Measurements from ENCODE around the gene CCDC60.

Gene CCDC60

GRCh38 chr12:119319638-119320037, 14.9 kb upstream of the CCDC60 start:
- ChIA-PET POLR2A (no interaction called here), CTCF (no interaction called here)
- H3K4me3 ChIP-seq (ENCODE audit: control insufficient read depth in 1 of 7, extremely low read depth in 1 of 7, insufficient read depth in 4 of 7, low read depth in 2 of 7, low read length in 6 of 7), result no peak overlapping the region
- peaks cover 0 to 6% (median 4%) of the 10 kb centered on the region in 5 experiments for H3K27me3 ChIP-seq (replicated peaks in 2 of 5; ENCODE audit: control insufficient read depth in 4 of 5, insufficient read depth in 5 of 5, low read length in 4 of 5)
- no peaks in the 10 kb centered on the region for H3K4me1 ChIP-seq (ENCODE audit: control extremely low read depth in 1 of 4, control insufficient read depth in 4 of 4, insufficient read depth in 4 of 4, low read length in 3 of 4)
- no peaks in the 10 kb centered on the region for H3K9me3 ChIP-seq (ENCODE audit: control extremely low read depth in 1 of 5, control insufficient read depth in 4 of 5, insufficient read depth in 2 of 5, low read depth in 1 of 5, low read length in 4 of 5)
- no peak for DNase-seq
- H3K36me3 ChIP-seq (ENCODE audit: control insufficient read depth in 4 of 4, insufficient read depth in 4 of 4, low read length in 3 of 4), result no peaks in the 10 kb centered on the region
- H3K27ac ChIP-seq (ENCODE audit: insufficient read depth in 1 of 2, low read depth in 1 of 2, low read length in 2 of 2, poor library complexity in 1 of 2, severe bottlenecking in 2 of 2), result no peak overlapping the region
- 63% methylated on average over 2 of the region's 2 CpGs for WGBS (ENCODE audit: insufficient coverage)

DNA sequence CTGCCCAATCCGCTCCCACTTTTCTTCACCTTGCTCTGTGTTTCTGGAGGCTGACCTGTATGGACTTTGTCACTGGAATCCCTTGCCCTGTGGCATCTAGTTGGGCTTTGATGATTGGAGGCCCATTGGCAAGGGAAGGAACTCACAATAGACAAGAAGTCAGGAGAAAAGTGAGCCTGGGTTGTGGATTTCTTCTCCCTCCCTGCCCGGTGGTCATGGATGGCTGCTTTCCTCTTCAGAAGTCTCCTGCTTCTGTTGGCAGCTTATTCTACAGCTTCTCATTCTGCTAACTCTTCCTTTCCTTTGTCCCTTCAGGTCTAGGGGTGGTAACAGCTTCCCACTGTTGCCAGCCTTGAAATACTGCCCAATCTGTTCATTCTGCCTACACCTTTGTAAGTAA, 13.9 kb upstream of the CCDC60 start:
- H3K27ac ChIP-seq (ENCODE audit: insufficient read depth in 1 of 2, low read depth in 1 of 2, low read length in 2 of 2, poor library complexity in 1 of 2, severe bottlenecking in 2 of 2), result no peak overlapping the region
- no peaks in the 10 kb centered on the region for H3K9me3 ChIP-seq (ENCODE audit: control extremely low read depth in 1 of 5, control insufficient read depth in 4 of 5, insufficient read depth in 2 of 5, low read depth in 1 of 5, low read length in 4 of 5)
- no peaks in the 10 kb centered on the region for H3K4me1 ChIP-seq (ENCODE audit: control extremely low read depth in 1 of 4, control insufficient read depth in 4 of 4, insufficient read depth in 4 of 4, low read length in 3 of 4)
- ChIA-PET POLR2A (no interaction called here), CTCF (no interaction called here)
- no peak overlapping the region for H3K4me3 ChIP-seq (ENCODE audit: control insufficient read depth in 1 of 7, extremely low read depth in 1 of 7, insufficient read depth in 4 of 7, low read depth in 2 of 7, low read length in 6 of 7)
- 57% methylated on average over 1 of the region's 2 CpGs for WGBS (ENCODE audit: insufficient coverage)
- H3K36me3 ChIP-seq (ENCODE audit: control insufficient read depth in 4 of 4, insufficient read depth in 4 of 4, low read length in 3 of 4), result no peaks in the 10 kb centered on the region
- H3K27me3 ChIP-seq (replicated peaks in 2 of 5; ENCODE audit: control insufficient read depth in 4 of 5, insufficient read depth in 5 of 5, low read length in 4 of 5), result peaks cover 0 to 6% (median 4%) of the 10 kb centered on the region in 5 experiments
- DNase-seq, result no peak

DNA sequence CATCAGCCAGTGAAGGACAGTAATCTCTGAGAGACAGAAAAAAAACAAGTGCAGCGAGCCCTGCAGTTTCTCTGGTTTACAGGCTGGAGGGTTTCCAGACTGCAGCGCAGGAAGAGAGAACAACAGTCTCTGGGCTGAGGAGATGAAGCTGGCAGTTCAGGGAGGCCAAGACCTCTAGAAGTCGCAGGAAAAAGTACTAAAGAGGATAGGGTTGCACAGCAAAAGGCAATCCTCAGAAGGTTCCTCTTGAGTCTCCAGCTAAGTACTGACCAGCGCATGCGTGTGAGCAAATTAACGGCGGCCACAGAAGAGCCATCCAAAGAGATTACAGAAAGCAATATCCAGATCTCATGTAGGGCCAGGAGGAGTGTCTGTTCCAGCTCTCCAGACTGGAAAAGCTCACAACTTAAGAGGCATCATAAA, 12.2 kb upstream of the CCDC60 start:
- Histone ChIP-seq H3K4me3 (ENCODE audit: control insufficient read depth in 1 of 7, extremely low read depth in 1 of 7, insufficient read depth in 4 of 7, low read depth in 2 of 7, low read length in 6 of 7) (no peak overlapping the region), H3K27me3 (replicated peaks in 2 of 5; ENCODE audit: control insufficient read depth in 4 of 5, insufficient read depth in 5 of 5, low read length in 4 of 5) (peaks cover 0 to 6% (median 4%) of the 10 kb centered on the region in 5 experiments), H3K9me3 (ENCODE audit: control extremely low read depth in 1 of 5, control insufficient read depth in 4 of 5, insufficient read depth in 2 of 5, low read depth in 1 of 5, low read length in 4 of 5) (no peaks in the 10 kb centered on the region), H3K27ac (ENCODE audit: insufficient read depth in 1 of 2, low read depth in 1 of 2, low read length in 2 of 2, poor library complexity in 1 of 2, severe bottlenecking in 2 of 2) (no peak overlapping the region), H3K36me3 (ENCODE audit: control insufficient read depth in 4 of 4, insufficient read depth in 4 of 4, low read length in 3 of 4) (no peaks in the 10 kb centered on the region), H3K4me1 (ENCODE audit: control extremely low read depth in 1 of 4, control insufficient read depth in 4 of 4, insufficient read depth in 4 of 4, low read length in 3 of 4) (no peaks in the 10 kb centered on the region)
- ChIA-PET CTCF (interaction anchor here (0.6 kb wide), 1 partner anchor 23 kb away, joined by 3 read pairs; no protein-coding TSS in a partner anchor), POLR2A (no interaction called here)
- 89% methylated on average over 5 of the region's 7 CpGs for WGBS (ENCODE audit: insufficient coverage)
- DNase-seq, result no peak

GRCh38 chr12:119325813-119326212, 8.7 kb upstream of the CCDC60 start:
- Histone ChIP-seq H3K36me3 (ENCODE audit: control insufficient read depth in 4 of 4, insufficient read depth in 4 of 4, low read length in 3 of 4) (no peaks in the 10 kb centered on the region), H3K4me1 (ENCODE audit: control extremely low read depth in 1 of 4, control insufficient read depth in 4 of 4, insufficient read depth in 4 of 4, low read length in 3 of 4) (no peaks in the 10 kb centered on the region), H3K27me3 (replicated peaks in 2 of 5; ENCODE audit: control insufficient read depth in 4 of 5, insufficient read depth in 5 of 5, low read length in 4 of 5) (peaks cover 0 to 2% (median 0%) of the 10 kb centered on the region in 5 experiments), H3K9me3 (ENCODE audit: control extremely low read depth in 1 of 5, control insufficient read depth in 4 of 5, insufficient read depth in 2 of 5, low read depth in 1 of 5, low read length in 4 of 5) (no peaks in the 10 kb centered on the region), H3K27ac (ENCODE audit: insufficient read depth in 1 of 2, low read depth in 1 of 2, low read length in 2 of 2, poor library complexity in 1 of 2, severe bottlenecking in 2 of 2) (no peak overlapping the region), H3K4me3 (ENCODE audit: control insufficient read depth in 1 of 7, extremely low read depth in 1 of 7, insufficient read depth in 4 of 7, low read depth in 2 of 7, low read length in 6 of 7) (no peak overlapping the region)
- ChIA-PET POLR2A (interaction anchor here (0.5 kb wide), 1 partner anchor 10 kb away, joined by 6 read pairs; no protein-coding TSS in a partner anchor), CTCF (no interaction called here)
- WGBS (ENCODE audit: insufficient coverage), result 100% methylated on average over 1 of the region's 1 CpG
- no peak for DNase-seq

GRCh38 chr12:119326341-119326740, 8.2 kb upstream of the CCDC60 start:
- Histone ChIP-seq H3K9me3 (ENCODE audit: control extremely low read depth in 1 of 5, control insufficient read depth in 4 of 5, insufficient read depth in 2 of 5, low read depth in 1 of 5, low read length in 4 of 5) (no peaks in the 10 kb centered on the region), H3K36me3 (ENCODE audit: control insufficient read depth in 4 of 4, insufficient read depth in 4 of 4, low read length in 3 of 4) (no peaks in the 10 kb centered on the region), H3K27ac (ENCODE audit: insufficient read depth in 1 of 2, low read depth in 1 of 2, low read length in 2 of 2, poor library complexity in 1 of 2, severe bottlenecking in 2 of 2) (no peak overlapping the region), H3K27me3 (replicated peaks in 2 of 5; ENCODE audit: control insufficient read depth in 4 of 5, insufficient read depth in 5 of 5, low read length in 4 of 5) (peaks cover 0 to 2% (median 0%) of the 10 kb centered on the region in 5 experiments), H3K4me3 (ENCODE audit: control insufficient read depth in 1 of 7, extremely low read depth in 1 of 7, insufficient read depth in 4 of 7, low read depth in 2 of 7, low read length in 6 of 7) (no peak overlapping the region), H3K4me1 (ENCODE audit: control extremely low read depth in 1 of 4, control insufficient read depth in 4 of 4, insufficient read depth in 4 of 4, low read length in 3 of 4) (no peaks in the 10 kb centered on the region)
- CTCF ChIA-PET, result no interaction called here
- DNase-seq, result no peak
- POLR2A ChIA-PET, result no interaction called here

DNA sequence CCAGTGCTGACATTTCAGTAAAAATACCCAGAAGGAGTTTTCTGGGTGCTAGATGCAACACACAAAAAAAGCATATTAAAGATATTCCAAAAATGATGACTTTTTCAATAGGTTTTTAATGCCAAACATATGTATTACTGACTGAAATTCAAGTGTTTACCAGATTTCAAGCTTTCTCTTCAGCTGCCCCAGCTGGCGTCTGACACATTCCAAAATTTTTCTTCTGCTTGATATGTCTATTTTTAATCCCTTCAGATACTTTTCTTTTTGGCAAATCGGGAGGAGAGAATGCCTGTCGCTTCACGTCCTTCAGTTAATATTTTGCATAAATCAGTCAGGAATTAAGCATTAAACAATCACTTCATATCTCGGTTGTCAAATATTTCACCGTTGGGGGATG, 7.1 kb upstream of the CCDC60 start:
- ChIA-PET CTCF (no interaction called here), POLR2A (no interaction called here)
- Histone ChIP-seq H3K36me3 (ENCODE audit: control insufficient read depth in 4 of 4, insufficient read depth in 4 of 4, low read length in 3 of 4) (no peaks in the 10 kb centered on the region), H3K9me3 (ENCODE audit: control extremely low read depth in 1 of 5, control insufficient read depth in 4 of 5, insufficient read depth in 2 of 5, low read depth in 1 of 5, low read length in 4 of 5) (no peaks in the 10 kb centered on the region), H3K27ac (ENCODE audit: insufficient read depth in 1 of 2, low read depth in 1 of 2, low read length in 2 of 2, poor library complexity in 1 of 2, severe bottlenecking in 2 of 2) (no peak overlapping the region), H3K27me3 (replicated peaks in 2 of 5; ENCODE audit: control insufficient read depth in 4 of 5, insufficient read depth in 5 of 5, low read length in 4 of 5) (peaks cover 0 to 2% (median 0%) of the 10 kb centered on the region in 5 experiments), H3K4me3 (ENCODE audit: control insufficient read depth in 1 of 7, extremely low read depth in 1 of 7, insufficient read depth in 4 of 7, low read depth in 2 of 7, low read length in 6 of 7) (no peak overlapping the region), H3K4me1 (ENCODE audit: control extremely low read depth in 1 of 4, control insufficient read depth in 4 of 4, insufficient read depth in 4 of 4, low read length in 3 of 4) (no peaks in the 10 kb centered on the region)
- no peak for DNase-seq
- 96% methylated on average over 3 of the region's 6 CpGs for WGBS (ENCODE audit: insufficient coverage)

DNA sequence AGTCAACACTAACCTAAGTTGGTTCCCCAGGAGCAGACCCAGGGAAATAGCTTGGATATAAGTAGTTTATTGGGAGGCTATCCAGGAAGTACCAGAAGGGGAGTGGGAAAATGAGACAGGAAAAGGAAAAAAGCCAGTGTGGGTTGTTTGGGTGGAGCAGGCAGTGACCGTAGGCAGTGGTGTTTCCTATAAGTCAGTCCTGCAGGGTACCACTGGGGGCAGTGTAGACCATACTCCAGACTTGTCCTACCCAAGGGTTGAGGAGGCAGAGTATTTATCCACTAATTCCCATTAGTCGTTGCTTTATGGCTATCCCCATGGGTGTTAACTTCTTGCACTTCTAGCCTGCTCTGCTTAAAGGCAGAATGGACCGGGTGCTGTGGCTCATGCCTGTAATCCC, 6.4 kb upstream of the CCDC60 start:
- ChIA-PET POLR2A (no interaction called here), CTCF (no interaction called here)
- H3K27ac ChIP-seq (ENCODE audit: insufficient read depth in 1 of 2, low read depth in 1 of 2, low read length in 2 of 2, poor library complexity in 1 of 2, severe bottlenecking in 2 of 2), result no peak overlapping the region
- 49% methylated on average over 3 of the region's 3 CpGs for WGBS (ENCODE audit: insufficient coverage)
- DNase-seq, result peak in 2 of 3 donors; percentile 3 to 5
- peaks cover 0 to 6% (median 0%) of the 10 kb centered on the region in 5 experiments for H3K27me3 ChIP-seq (replicated peaks in 2 of 5; ENCODE audit: control insufficient read depth in 4 of 5, insufficient read depth in 5 of 5, low read length in 4 of 5)
- H3K4me1 ChIP-seq (ENCODE audit: control extremely low read depth in 1 of 4, control insufficient read depth in 4 of 4, insufficient read depth in 4 of 4, low read length in 3 of 4), result no peaks in the 10 kb centered on the region
- no peaks in the 10 kb centered on the region for H3K9me3 ChIP-seq (ENCODE audit: control extremely low read depth in 1 of 5, control insufficient read depth in 4 of 5, insufficient read depth in 2 of 5, low read depth in 1 of 5, low read length in 4 of 5)
- H3K4me3 ChIP-seq (ENCODE audit: control insufficient read depth in 1 of 7, extremely low read depth in 1 of 7, insufficient read depth in 4 of 7, low read depth in 2 of 7, low read length in 6 of 7), result no peak overlapping the region
- no peaks in the 10 kb centered on the region for H3K36me3 ChIP-seq (ENCODE audit: control insufficient read depth in 4 of 4, insufficient read depth in 4 of 4, low read length in 3 of 4)

All from common myeloid progenitor, CD34-positive (primary cell).